Fibroblast of the aortic adventitia (primary cell): ENCODE results near the gene PYGO2. TPM values are rescaled to one million over a fixed set of nuclear protein-coding genes. Genes with fewer than 3 reads are reported as not detected.

Experiments used
- DNase-seq: peaks from one replicate; pipeline ENCODE4 v3.0.0-alpha.2; 2010; ENCODE audit warnings: low read depth
- H3K4me3 ChIP-seq: 2 replicates; pipeline ENCODE4 v1.5.1; 2011; ENCODE audit warnings: low read depth, mild to moderate bottlenecking, control low read depth, low read length, moderate library complexity
- CTCF ChIP-seq: IDR thresholded peaks from 2 replicates; pipeline ENCODE4 v1.5.1; 2011; ENCODE audit warnings: mild to moderate bottlenecking, low read length, control low read depth, inconsistent platforms; ENCODE audit not compliant: insufficient read depth
- total RNA-seq: library from RNA; depleted of rRNA; stranded (reverse); fragments of >200 nt; gene quantifications from 2 replicates; pipeline ENCODE4 v1.2.3, GENCODE V29; 2012; ENCODE audit warnings: low replicate concordance

PYGO2 gene
- total RNA-seq, 1 donor: 18.0 TPM

- H3K4me3 ChIP-seq: no peak overlapping the region
- TF ChIP-seq CTCF: no peak
- no peak for DNase-seq
These were observed 27.1 kb downstream of the PYGO2 start for GRCh38 chr1:154934358-154934948.

DNA sequence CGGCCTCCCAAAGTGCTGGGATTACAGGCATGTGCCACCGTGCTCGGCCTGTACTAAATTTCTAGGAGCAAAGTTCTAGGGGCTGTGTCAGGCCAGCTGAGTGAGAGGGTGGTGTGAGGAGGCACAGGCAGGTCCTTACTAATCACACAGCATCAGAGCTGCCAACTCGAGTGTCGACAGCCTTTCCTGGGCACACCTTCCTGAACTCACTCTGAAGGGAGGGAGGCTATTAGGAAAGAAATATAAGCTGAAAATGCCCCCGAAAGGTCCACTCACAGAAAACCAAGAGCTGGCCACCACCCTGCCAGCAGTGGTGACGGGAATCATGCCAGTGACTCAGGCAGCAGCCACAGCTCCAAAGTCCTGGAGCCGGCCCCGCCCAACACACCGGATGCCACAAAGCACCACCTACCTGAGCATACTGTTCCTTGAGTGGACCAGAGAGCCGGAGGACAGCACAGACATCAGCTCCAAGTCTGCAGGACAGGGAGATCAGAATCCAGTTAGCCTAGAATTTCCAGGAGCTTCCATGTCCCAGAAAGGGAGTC, 29.6 kb downstream of the PYGO2 start:
- TF ChIP-seq CTCF: no peak
- H3K4me3 ChIP-seq: no peak overlapping the region
- DNase-seq: no peak

DNA sequence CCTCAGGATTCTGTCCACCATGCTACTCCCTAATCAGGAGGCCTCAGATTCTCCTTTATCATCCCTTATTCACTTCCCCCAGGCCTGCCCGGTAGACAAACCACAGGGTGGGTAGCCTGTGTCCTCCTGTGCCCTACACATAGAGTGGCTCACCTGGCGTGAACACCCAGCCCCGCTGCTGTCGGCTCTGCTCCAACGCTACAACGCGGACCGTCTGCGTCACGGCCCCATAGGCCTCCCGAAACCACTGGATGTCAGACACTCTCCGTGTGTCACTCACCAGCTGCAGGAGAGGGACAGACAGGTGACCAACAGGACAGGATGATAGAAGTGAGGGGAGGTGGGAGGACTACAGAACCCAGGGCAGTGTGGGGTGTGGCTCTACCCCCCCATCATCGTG, 35.4 kb downstream of the PYGO2 start:
- no peak overlapping the region for H3K4me3 ChIP-seq
- DNase-seq: no peak
- TF ChIP-seq CTCF: no peak

DNA sequence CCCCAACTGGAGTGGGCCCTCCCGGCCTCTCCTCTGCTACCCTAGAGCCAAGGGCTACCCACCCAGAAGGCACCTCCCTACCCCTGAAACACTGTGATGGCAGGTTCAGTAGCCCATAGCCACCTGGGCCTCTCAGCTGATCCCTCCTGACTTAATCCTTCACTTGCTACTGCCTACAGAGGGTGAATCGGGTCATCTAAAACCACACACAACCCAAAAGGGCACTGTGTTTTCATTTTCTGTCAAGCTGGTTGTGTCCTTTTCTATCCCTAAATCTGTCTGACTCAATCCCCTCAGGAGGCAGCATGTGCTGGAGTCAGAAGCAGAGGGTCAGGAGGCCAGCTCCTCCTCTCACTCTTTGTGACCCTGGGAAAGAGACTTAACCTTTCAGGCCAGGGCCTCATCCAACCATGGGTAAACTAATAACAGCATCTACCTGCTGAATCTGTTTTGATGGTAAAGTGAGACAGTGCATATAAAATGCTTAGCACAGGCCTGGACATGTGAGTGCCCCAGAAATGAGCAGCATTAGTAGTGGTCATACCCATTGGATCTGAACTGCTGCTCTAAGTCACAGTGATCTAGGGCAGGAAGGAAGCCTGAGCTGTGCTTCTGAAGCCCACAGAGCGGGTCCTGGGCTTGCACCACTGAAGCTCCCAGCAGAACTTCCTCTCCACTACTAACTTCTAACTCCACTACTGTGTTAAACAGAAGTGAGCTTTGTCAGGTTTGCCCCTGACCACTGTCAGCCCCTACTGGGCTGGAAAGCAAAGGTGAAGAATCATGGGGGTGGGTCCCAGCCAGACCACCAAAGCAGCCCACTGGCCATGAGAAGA, 36.0 kb downstream of the PYGO2 start:
- no peak overlapping the region for H3K4me3 ChIP-seq
- TF ChIP-seq CTCF: no peak
- DNase-seq: no peak

DNA sequence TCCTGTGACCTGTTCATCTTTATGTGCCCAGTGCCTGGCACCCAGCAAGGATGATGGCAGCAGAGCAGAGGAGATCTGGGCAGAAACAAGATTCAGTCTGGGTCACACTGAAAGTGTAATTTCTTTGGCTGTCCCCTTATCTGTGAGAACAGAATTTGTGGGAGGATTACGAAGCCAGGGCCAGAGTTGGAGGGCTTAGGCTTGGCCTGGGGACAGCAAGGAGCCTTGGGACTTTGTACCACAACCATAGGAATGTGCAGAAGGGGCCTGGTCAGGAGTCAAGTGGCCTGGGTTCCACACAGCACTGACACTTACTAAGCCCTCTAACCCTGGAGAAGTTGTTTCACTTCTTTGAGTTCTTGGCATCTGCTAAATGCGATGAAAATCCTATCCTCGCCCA, 37.9 kb downstream of the PYGO2 start:
- no peak for DNase-seq
- no peak for TF ChIP-seq CTCF
- no peak overlapping the region for H3K4me3 ChIP-seq

GRCh38 chr1:154913273-154913672, 48.3 kb downstream of the PYGO2 start:
- no peak for DNase-seq
- TF ChIP-seq CTCF: no peak
- H3K4me3 ChIP-seq: no peak overlapping the region
